H9 (cell line): ENCODE measurements around the gene C1QA. TPM values are rescaled to one million over a fixed set of nuclear protein-coding genes. Genes with fewer than 3 reads are reported as not detected.

Experiments used
- DNase-seq: peaks from one replicate; pipeline ENCODE4 v3.0.0-alpha.2; 2017
- H2AFZ ChIP-seq: one replicate; pipeline ENCODE4 v1.6.1; 2013; ENCODE audit warnings: mild to moderate bottlenecking, low read length, control low read depth, moderate library complexity
- H2AK5ac ChIP-seq: 2 replicates; pipeline ENCODE4 v1.6.1; 2013; ENCODE audit warnings: low read length, control low read depth, mixed read lengths; ENCODE audit not compliant: insufficient read length
- H2BK120ac ChIP-seq: one replicate; pipeline ENCODE4 v1.6.1; 2013; ENCODE audit warnings: low read depth, mild to moderate bottlenecking, low read length, control low read depth, inconsistent platforms; ENCODE audit not compliant: poor library complexity, severe bottlenecking
- H2BK12ac ChIP-seq: 2 replicates; pipeline ENCODE4 v1.6.1; 2013; ENCODE audit warnings: low read length, control low read depth, mixed read lengths, low read depth; ENCODE audit not compliant: insufficient read length
- H2BK15ac ChIP-seq: 2 replicates; pipeline ENCODE4 v1.6.1; 2013; ENCODE audit warnings: low read depth, low read length, control low read depth
- H2BK20ac ChIP-seq: one replicate; pipeline ENCODE4 v1.6.1; 2013; ENCODE audit warnings: low read depth, mild to moderate bottlenecking, low read length, control low read depth, inconsistent platforms; ENCODE audit not compliant: poor library complexity, severe bottlenecking
- H2BK5ac ChIP-seq: 2 replicates; pipeline ENCODE4 v1.6.1; 2013; ENCODE audit warnings: low read length, control low read depth, mixed read lengths; ENCODE audit not compliant: insufficient read length
- H3K14ac ChIP-seq: 2 replicates; pipeline ENCODE4 v1.6.1; 2013; ENCODE audit warnings: low read length, control low read depth; ENCODE audit not compliant: insufficient read depth
- H3K18ac ChIP-seq: 2 replicates; pipeline ENCODE4 v1.6.1; 2013; ENCODE audit warnings: low read depth, mild to moderate bottlenecking, mixed read lengths, low read length, control low read depth; ENCODE audit not compliant: insufficient read length
- H3K23ac ChIP-seq: 2 replicates; pipeline ENCODE4 v1.6.1; 2013; ENCODE audit warnings: low read length, control low read depth, mixed read lengths, low read depth; ENCODE audit not compliant: insufficient read length
- H3K23me2 ChIP-seq: 2 replicates; pipeline ENCODE4 v1.6.1; 2013; ENCODE audit warnings: low read depth, mild to moderate bottlenecking, mixed read lengths, low read length, control low read depth; ENCODE audit not compliant: insufficient read length, poor library complexity, severe bottlenecking
- H3K27ac ChIP-seq: 2 replicates; pipeline ENCODE4 v1.5.1; 2013; ENCODE audit warnings: low read length, control low read depth, mixed read lengths, low read depth; ENCODE audit not compliant: insufficient read length
- H3K27me3 ChIP-seq: 2 replicates; pipeline ENCODE4 v1.6.1; 2013; ENCODE audit warnings: low read length, control low read depth, inconsistent platforms; ENCODE audit not compliant: insufficient read depth
- H3K4ac ChIP-seq: 2 replicates; pipeline ENCODE4 v1.6.1; 2013; ENCODE audit warnings: low read depth, mild to moderate bottlenecking, control low read depth, inconsistent platforms, low read length, moderate library complexity
- H3K4me1 ChIP-seq: 2 replicates; pipeline ENCODE4 v1.6.1; 2013; ENCODE audit warnings: low read length, control low read depth, inconsistent platforms; ENCODE audit not compliant: insufficient read depth
- H3K4me2 ChIP-seq: 2 replicates; pipeline ENCODE4 v1.6.1; 2013; ENCODE audit warnings: low read length, control low read depth, mixed read lengths; ENCODE audit not compliant: insufficient read length, insufficient read depth
- H3K56ac ChIP-seq: 2 replicates; pipeline ENCODE4 v1.6.1; 2013; ENCODE audit warnings: low read depth, mild to moderate bottlenecking, mixed read lengths, low read length, control low read depth; ENCODE audit not compliant: insufficient read length
- H3K79me1 ChIP-seq: 2 replicates; pipeline ENCODE4 v1.6.1; 2013; ENCODE audit warnings: low read depth, mild to moderate bottlenecking, moderate library complexity, low read length, control low read depth, inconsistent platforms; ENCODE audit not compliant: insufficient read depth, poor library complexity, severe bottlenecking
- H3K79me2 ChIP-seq: 2 replicates; pipeline ENCODE4 v1.6.1; 2013; ENCODE audit warnings: low read length, control low read depth, inconsistent platforms; ENCODE audit not compliant: insufficient read depth
- H3K9ac ChIP-seq: 2 replicates; pipeline ENCODE4 v1.6.1; 2013; ENCODE audit warnings: low read length, control low read depth, mixed read lengths; ENCODE audit not compliant: insufficient read length; ENCODE audit errors: extremely low read depth
- H3K9me3 ChIP-seq: one replicate; pipeline ENCODE4 v1.6.1; 2013; ENCODE audit warnings: low read depth, low read length, inconsistent platforms; ENCODE audit not compliant: control insufficient read depth
- H3T11ph ChIP-seq: one replicate; pipeline ENCODE4 v1.6.1; 2013; ENCODE audit warnings: mild to moderate bottlenecking, low read length, control low read depth, inconsistent platforms
- H4K20me1 ChIP-seq: one replicate; pipeline ENCODE4 v1.6.1; 2013; ENCODE audit not compliant: control insufficient read depth, insufficient read length, insufficient read depth
- H4K5ac ChIP-seq: 2 replicates; pipeline ENCODE4 v1.6.1; 2013; ENCODE audit warnings: low read depth, mild to moderate bottlenecking, mixed read lengths, low read length, control low read depth; ENCODE audit not compliant: insufficient read length
- H4K8ac ChIP-seq: replicated peaks from 2 replicates; pipeline ENCODE4 v1.6.1; 2013; ENCODE audit warnings: low read length, control low read depth, mixed read lengths, low read depth; ENCODE audit not compliant: insufficient read length
- H4K91ac ChIP-seq: 2 replicates; pipeline ENCODE4 v1.6.1; 2013; ENCODE audit warnings: low read depth, mild to moderate bottlenecking, moderate library complexity, mixed read lengths, low read length, control low read depth; ENCODE audit not compliant: insufficient read length
- H3K27ac Mint-ChIP-seq, 3 experiments: 2 replicates in 2 of 3; 3 replicates in 1 of 3; pipeline ENCODE4 v1.8.0; 2020 to 2021; ENCODE audit warnings: mixed read lengths in 3 of 3, mild to moderate bottlenecking in 1 of 3, moderate library complexity in 1 of 3
- H3K27me3 Mint-ChIP-seq: 2 replicates; pipeline ENCODE4 v1.8.0; 2021; ENCODE audit warnings: low read depth, mild to moderate bottlenecking, moderate library complexity, mixed read lengths
- H3K36me3 Mint-ChIP-seq, 3 experiments: 2 replicates in 2 of 3; 3 replicates in 1 of 3; pipeline ENCODE4 v1.8.0; 2020 to 2021; ENCODE audit warnings: low read depth in 3 of 3, mixed read lengths in 3 of 3; ENCODE audit not compliant: insufficient read depth in 1 of 3
- H3K4me1 Mint-ChIP-seq, 2 experiments: 2 replicates each; pipeline ENCODE4 v1.8.0; 2020; ENCODE audit warnings: mixed read lengths in 2 of 2
- H3K4me3 Mint-ChIP-seq, 2 experiments: 2 replicates in 1 of 2; 3 replicates in 1 of 2; pipeline ENCODE4 v1.8.0; 2020 to 2021; ENCODE audit warnings: mild to moderate bottlenecking in 2 of 2, mixed read lengths in 2 of 2, moderate library complexity in 1 of 2
- H3K9me3 Mint-ChIP-seq, 2 experiments: 2 replicates in 1 of 2; 3 replicates in 1 of 2; pipeline ENCODE4 v1.8.0; 2020; ENCODE audit warnings: mild to moderate bottlenecking in 2 of 2, mixed read lengths in 2 of 2, moderate library complexity in 1 of 2
- CTCF ChIP-seq: fragments of 200-600 bp; sonication (generic); conservative IDR thresholded peaks from 3 replicates; pipeline ENCODE4 v1.8.0; 2021; ENCODE audit warnings: antibody characterized with exemption, mild to moderate bottlenecking
- WGBS: extraction: QIAGEN DNeasy Blood & Tissue Kit; methylation state at CpG from one replicate; pipeline ENCODE4 v1.1.7; 2013; ENCODE audit warnings: missing lambda C conversion rate, low lambda C conversion rate, mixed read lengths; ENCODE audit not compliant: insufficient read length; ENCODE audit errors: extremely low coverage; 5-methylcytosine and 5-hydroxymethylcytosine counted together
- total RNA-seq: library from RNA; stranded (reverse); gene quantifications from 2 replicates; pipeline ENCODE4 v1.2.1, GENCODE V29; 2021

The C1QA gene
- total RNA-seq, 1 experiment from 2014 or later, result not detected

GRCh38 chr1:22613572-22613918 lies 22.9 kb upstream of the C1QA start:
- DNase-seq, result no peak
- H4K8ac ChIP-seq, result no peak overlapping the region
- no peaks in the 10 kb centered on the region for H3K36me3 Mint-ChIP-seq
- no peak overlapping the region for H3K18ac ChIP-seq
- no peak overlapping the region for H3K23ac ChIP-seq
- no peak overlapping the region for H3K56ac ChIP-seq
- H2AK5ac ChIP-seq, result no peak overlapping the region
- H3T11ph ChIP-seq, result no peak overlapping the region
- H2BK12ac ChIP-seq, result no peak overlapping the region
- no peaks in the 10 kb centered on the region for H3K79me1 ChIP-seq
- H3K4me1 Mint-ChIP-seq, result peaks cover 30 to 68% of the 10 kb centered on the region in 2 experiments
- no peak overlapping the region for H4K5ac ChIP-seq
- TF ChIP-seq CTCF, result no peak
- H3K9ac ChIP-seq, result no peak overlapping the region
- H4K20me1 ChIP-seq, result no peaks in the 10 kb centered on the region
- no peak overlapping the region; a peak in 1 of 5 replicates for H3K4me3 Mint-ChIP-seq
- no CpG with 5 or more reads among the region's 5 CpGs for WGBS
- no peak overlapping the region for H2BK20ac ChIP-seq
- H2BK5ac ChIP-seq, result no peak overlapping the region
- no peak overlapping the region for H3K4me2 ChIP-seq
- no peak overlapping the region for H4K91ac ChIP-seq
- no peaks in the 10 kb centered on the region; the same call in 1 of the 2 replicates for H3K4me1 ChIP-seq
- no peaks in the 10 kb centered on the region for H3K79me2 ChIP-seq
- no peaks in the 10 kb centered on the region for H3K23me2 ChIP-seq
- no peak overlapping the region for H3K14ac ChIP-seq
- no peaks in the 10 kb centered on the region for H3K9me3 ChIP-seq
- H3K27ac Mint-ChIP-seq, result no peak overlapping the region
- H2AFZ ChIP-seq, result no peak overlapping the region
- no peak overlapping the region for H2BK15ac ChIP-seq
- peaks cover 0 to 3% of the 10 kb centered on the region in 2 experiments; a peak in 2 of 5 replicates for H3K9me3 Mint-ChIP-seq
- no peak overlapping the region for H3K27ac ChIP-seq
- H3K27me3 ChIP-seq, result no peaks in the 10 kb centered on the region
- H3K27me3 Mint-ChIP-seq, result peaks cover 63% of the 10 kb centered on the region
- no peak overlapping the region for H3K4ac ChIP-seq
- no peak overlapping the region for H2BK120ac ChIP-seq
